Ovary (tissue), 3 donors: Measurements from ENCODE around the gene TSHZ2.

Experiments
- EP300 ChIP-seq: sonication (generic); formaldehyde crosslinking; IDR thresholded peaks from one replicate; pipeline ENCODE4 v1.6.1; 2017; ENCODE audit warnings: antibody characterized with exemption
- POLR2A ChIP-seq: fragments of 450-650 bp; IDR thresholded peaks from one replicate; pipeline ENCODE4 v1.6.1; 2017; ENCODE audit warnings: antibody characterized with exemption, mild to moderate bottlenecking, moderate library complexity
- TF ChIP-seq, protein P1 (sequence below), 3 donors: fragments of 450-650 bp in 2 of 3; fragments of 200-600 bp in 1 of 3; IDR thresholded peaks; one replicate each; pipeline versions ENCODE4 v1.5.1 to v1.8.0; 2016 to 2022; ENCODE audit warnings: antibody characterized with exemption in 3 of 3, mild to moderate bottlenecking in 1 of 3
- donor health status: DM: no; HTN: no; CAD: no.

DNA sequence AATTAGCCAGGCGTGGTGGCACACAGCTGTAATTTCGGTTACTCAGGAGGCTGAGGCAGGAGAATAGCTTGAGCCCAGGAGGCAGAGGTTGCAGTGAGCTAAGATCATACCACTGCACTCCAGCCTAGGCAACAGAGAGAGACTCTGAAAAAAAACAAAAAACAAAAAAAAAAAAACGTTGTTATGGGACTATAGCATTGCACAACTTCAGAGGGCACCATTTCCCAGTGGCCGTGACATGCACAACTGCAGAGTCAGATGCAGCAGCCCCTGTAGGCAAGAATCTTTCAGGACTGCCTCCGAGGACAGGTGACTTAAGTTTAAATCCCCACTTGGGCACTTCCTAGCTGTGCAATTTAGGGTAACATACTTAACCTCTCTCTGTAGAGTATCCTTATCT lies 557.5 kb downstream of the TSHZ2 start:
- TF ChIP-seq, protein P1, sequence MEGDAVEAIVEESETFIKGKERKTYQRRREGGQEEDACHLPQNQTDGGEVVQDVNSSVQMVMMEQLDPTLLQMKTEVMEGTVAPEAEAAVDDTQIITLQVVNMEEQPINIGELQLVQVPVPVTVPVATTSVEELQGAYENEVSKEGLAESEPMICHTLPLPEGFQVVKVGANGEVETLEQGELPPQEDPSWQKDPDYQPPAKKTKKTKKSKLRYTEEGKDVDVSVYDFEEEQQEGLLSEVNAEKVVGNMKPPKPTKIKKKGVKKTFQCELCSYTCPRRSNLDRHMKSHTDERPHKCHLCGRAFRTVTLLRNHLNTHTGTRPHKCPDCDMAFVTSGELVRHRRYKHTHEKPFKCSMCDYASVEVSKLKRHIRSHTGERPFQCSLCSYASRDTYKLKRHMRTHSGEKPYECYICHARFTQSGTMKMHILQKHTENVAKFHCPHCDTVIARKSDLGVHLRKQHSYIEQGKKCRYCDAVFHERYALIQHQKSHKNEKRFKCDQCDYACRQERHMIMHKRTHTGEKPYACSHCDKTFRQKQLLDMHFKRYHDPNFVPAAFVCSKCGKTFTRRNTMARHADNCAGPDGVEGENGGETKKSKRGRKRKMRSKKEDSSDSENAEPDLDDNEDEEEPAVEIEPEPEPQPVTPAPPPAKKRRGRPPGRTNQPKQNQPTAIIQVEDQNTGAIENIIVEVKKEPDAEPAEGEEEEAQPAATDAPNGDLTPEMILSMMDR (IDR thresholded peaks at IDR 0.05) = no peak
- TF ChIP-seq POLR2A (no peak), EP300 (no peak)
